ENCODE data around the gene FADS6. TPM values are rescaled to one million over a fixed set of nuclear protein-coding genes. Genes with fewer than 3 reads are reported as not detected.

FADS6 gene
- total and polyA plus RNA-seq, 2 experiments from 2014 or later = 0.42 to 0.73 TPM

GRCh38 chr17:74923538-74924249 is 30.3 kb upstream of the FADS6 start:
- Histone ChIP-seq H2AFZ (peak overlapping the region; percentile 86), H3F3A (replicated peaks; ENCODE audit: low read depth) (no peaks in the 10 kb centered on the region), H3K4me1 (ENCODE audit: insufficient read depth) (peaks cover 16% of the 10 kb centered on the region), H3K27me3 (ENCODE audit: insufficient read depth) (peaks cover 80% of the 10 kb centered on the region), H3K9me2 (ENCODE audit: insufficient read depth) (no peaks in the 10 kb centered on the region), H3K4me2 (peak overlapping the region; percentile 93), H3K36me3 (ENCODE audit: insufficient read depth) (no peaks in the 10 kb centered on the region), H3K79me2 (replicated peaks; ENCODE audit: insufficient read depth) (no peaks in the 10 kb centered on the region), H3K27ac (ENCODE audit: low read depth) (no peak overlapping the region), H3K4me3 (peak overlapping the region; percentile 61), H4K20me1 (replicated peaks; ENCODE audit: insufficient read depth) (no peaks in the 10 kb centered on the region)
- Mint-ChIP-seq H3K36me3 (ENCODE audit: low read depth) (no peaks in the 10 kb centered on the region), H3K4me3 (peak overlapping the region; percentile 70), H3K9me3 (no peaks in the 10 kb centered on the region), H3K27me3 (ENCODE audit: insufficient read depth, low read depth, poor library complexity) (peaks cover 64% of the 10 kb centered on the region), H3K4me1 (peaks cover 7% of the 10 kb centered on the region), H3K27ac (no peak overlapping the region)
- DNase-seq (ENCODE audit: low spot score) = peak; percentile 66
- TF ChIP-seq CTCF (conservative IDR thresholded peaks at IDR 0.05; ENCODE audit: low read depth in 2 of 2) (peak; percentile 69 to 84), STAT1 (IDR thresholded peaks at IDR 0.05; ENCODE audit: unreplicated experiment) (no peak)
- peak; percentile 43 for ATAC-seq

GRCh38 chr17:74922694-74923537 is 29.5 kb upstream of the FADS6 start, which contains the start of gene USH1G:
Gene USH1G, minus strand, starts transcription at chr17:74923255. Its CDS starts 182 bp downstream, at chr17:74923073.
- H3K9me3 Mint-ChIP-seq = no peaks in the 10 kb centered on the region
- peaks cover 73% of the 10 kb centered on the region for H3K27me3 ChIP-seq (ENCODE audit: insufficient read depth)
- peak; percentile 13 for ATAC-seq
- no peaks in the 10 kb centered on the region for H3K9me2 ChIP-seq (ENCODE audit: insufficient read depth)
- H3K4me3 Mint-ChIP-seq = peak within 1 kb of the TSS; percentile 70
- H3K4me2 ChIP-seq = peak within 1 kb of the TSS; percentile 93
- no peaks in the 10 kb centered on the region for H3K36me3 ChIP-seq (ENCODE audit: insufficient read depth)
- peak within 1 kb of the TSS; percentile 90 for H2AFZ ChIP-seq
- peak within 1 kb of the TSS; percentile 61 for H3K4me3 ChIP-seq
- H4K20me1 ChIP-seq (replicated peaks; ENCODE audit: insufficient read depth) = no peaks in the 10 kb centered on the region
- no peak within 1 kb of the TSS for H3K27ac Mint-ChIP-seq
- TF ChIP-seq CTCF (conservative IDR thresholded peaks at IDR 0.05; ENCODE audit: low read depth in 2 of 2) = no peak
- TF ChIP-seq EZH2 (IDR thresholded peaks at IDR 0.05; ENCODE audit: low read depth, unreplicated experiment) = peak; percentile 66
- H3K4me1 ChIP-seq (ENCODE audit: insufficient read depth) = peaks cover 16% of the 10 kb centered on the region
- H3K4me1 Mint-ChIP-seq = peaks cover 7% of the 10 kb centered on the region
- no peak within 1 kb of the TSS for H3K27ac ChIP-seq (ENCODE audit: low read depth)
- no peaks in the 10 kb centered on the region for H3K79me2 ChIP-seq (replicated peaks; ENCODE audit: insufficient read depth)
- H3F3A ChIP-seq (replicated peaks; ENCODE audit: low read depth) = no peaks in the 10 kb centered on the region
- H3K27me3 Mint-ChIP-seq (ENCODE audit: insufficient read depth, low read depth, poor library complexity) = peaks cover 59% of the 10 kb centered on the region
- no peaks in the 10 kb centered on the region for H3K36me3 Mint-ChIP-seq (ENCODE audit: low read depth)
- peak; percentile 36 for DNase-seq (ENCODE audit: low spot score)

Measured in GM23338 (cell line).